GM12878 (cell line): ENCODE results near the gene PAX3. TPM values are rescaled to one million over a fixed set of nuclear protein-coding genes. Genes with fewer than 3 reads are reported as not detected.
A peak's percentile ranks its signal among the peaks of the same experiment; 100 is the strongest.

Experiments used
- ATAC-seq: fragments of 200-7000 bp; cut with Tn5 transposase; 3 replicates; pipeline ENCODE4 v1.9.1; 2020; ENCODE audit warnings: mild to moderate bottlenecking, moderate library complexity
- BruUV-seq: library from RNA; stranded (reverse); fragments of 400-500 nt; replicated peaks from 2 replicates; lab custom pipeline; 2021; lab: Mats Ljungman, UMichigan
- CTCF ChIA-PET: fragments of 300-600 bp; sonication (Branson Sonifier 250); formaldehyde crosslinking; extraction: SDS; loops from one replicate; lab custom pipeline; 2021; ENCODE audit warnings: inconsistent platforms; lab: Yijun Ruan, JAX
- POLR2A ChIA-PET: fragments of 350-600 bp; formaldehyde crosslinking; extraction: SDS; loops from one replicate; lab custom pipeline; 2021; ENCODE audit warnings: inconsistent platforms; lab: Charles Lee
- RAD21 ChIA-PET: fragments of 300-600 bp; sonication (Branson Sonifier 250); formaldehyde crosslinking; loops from one replicate; lab custom pipeline; 2023; ENCODE audit warnings: antibody characterized with exemption; ENCODE audit not compliant: unreplicated experiment; lab: Charles Lee
- SMC1A ChIA-PET: fragments of 300-600 bp; sonication (Branson Sonifier 250); formaldehyde crosslinking; loops from one replicate; lab custom pipeline; 2023; ENCODE audit not compliant: unreplicated experiment, uncharacterized antibody; lab: Charles Lee
- DNase-seq: peaks from one replicate; pipeline ENCODE4 v3.0.0-alpha.2; 2011; ENCODE audit warnings: low read depth, low spot score
- FAIRE-seq: peaks from 3 replicates; lab custom pipeline; 2011; peaks lifted over from hg19 to GRCh38; lab: Jason Lieb, UNC
- H2AFZ ChIP-seq: 2 replicates; pipeline ENCODE4 v1.6.0; 2011; ENCODE audit warnings: low read depth, low read length, control low read depth; ENCODE audit not compliant: control insufficient read depth
- H3K27ac ChIP-seq: 2 replicates; pipeline ENCODE4 v1.5.1; 2011; ENCODE audit warnings: control low read depth; ENCODE audit not compliant: control insufficient read depth, insufficient read depth
- H3K27me3 ChIP-seq, 2 experiments: replicated peaks in 1 of 2; 2 replicates each; pipeline versions ENCODE4 v1.6.0 to v1.6.1; 2011; ENCODE audit warnings: low read length in 1 of 2; ENCODE audit not compliant: control insufficient read depth in 2 of 2, insufficient read depth in 2 of 2
- H3K36me3 ChIP-seq, 2 experiments: 2 replicates each; pipeline ENCODE4 v1.5.1; 2011; ENCODE audit warnings: low read length in 1 of 2; ENCODE audit not compliant: control insufficient read depth in 2 of 2, insufficient read depth in 2 of 2
- H3K4me1 ChIP-seq: 2 replicates; pipeline ENCODE4 v1.6.1; 2011; ENCODE audit warnings: mild to moderate bottlenecking, low read length, moderate library complexity, mixed read lengths; ENCODE audit not compliant: control insufficient read depth, insufficient read depth
- H3K4me2 ChIP-seq: 2 replicates; pipeline ENCODE4 v1.6.0; 2011; ENCODE audit warnings: control low read depth; ENCODE audit not compliant: control insufficient read depth, insufficient read depth
- H3K4me3 ChIP-seq: fragments of 200-600 bp; sonication (generic); 2 replicates; pipeline ENCODE4 v1.5.1; 2016
- H3K79me2 ChIP-seq: 2 replicates; pipeline ENCODE4 v1.6.0; 2011; ENCODE audit warnings: low read length; ENCODE audit not compliant: control insufficient read depth, insufficient read depth
- H3K9ac ChIP-seq: 2 replicates; pipeline ENCODE4 v1.8.0; 2011; ENCODE audit warnings: low read length, control low read depth, mixed read lengths; ENCODE audit not compliant: control insufficient read depth, insufficient read depth
- H3K9me3 ChIP-seq: replicated peaks from 3 replicates; pipeline ENCODE4 v1.5.1; 2011; ENCODE audit warnings: mild to moderate bottlenecking, low read length; ENCODE audit not compliant: control insufficient read depth, insufficient read depth
- H4K20me1 ChIP-seq: 2 replicates; pipeline ENCODE4 v1.6.0; 2011; ENCODE audit not compliant: control insufficient read depth, insufficient read depth
- CBX3 ChIP-seq: fragments of 200-600 bp; sonication (generic); IDR thresholded peaks from 2 replicates; pipeline ENCODE4 v1.6.1; 2016; ENCODE audit warnings: low read depth, borderline replicate concordance
- ESRRA ChIP-seq: IDR thresholded peaks from 2 replicates; pipeline ENCODE4 v1.6.1; 2012; ENCODE audit warnings: mild to moderate bottlenecking, low read length, improper control_type of control experiment
- FOXK2 ChIP-seq: fragments of 450-650 bp; IDR thresholded peaks from 2 replicates; pipeline ENCODE4 v1.6.1; 2017; ENCODE audit warnings: mild to moderate bottlenecking, moderate library complexity
- NFXL1 ChIP-seq: fragments of 450-650 bp; IDR thresholded peaks from 2 replicates; pipeline ENCODE4 v1.6.1; 2017; ENCODE audit warnings: antibody characterized with exemption, mild to moderate bottlenecking, borderline replicate concordance
- PAX5 ChIP-seq: IDR thresholded peaks from 2 replicates; pipeline ENCODE4 v1.6.1; 2011; ENCODE audit warnings: low read depth, low read length, borderline replicate concordance
- PKNOX1 ChIP-seq: fragments of 450-650 bp; IDR thresholded peaks from 2 replicates; pipeline ENCODE4 v1.6.1; 2016; ENCODE audit warnings: mild to moderate bottlenecking
- RB1 ChIP-seq: fragments of 450-650 bp; formaldehyde crosslinking; IDR thresholded peaks from 2 replicates; pipeline ENCODE4 v1.6.1; 2017; ENCODE audit warnings: mild to moderate bottlenecking, borderline replicate concordance
- STAT1 ChIP-seq: fragments of 450-650 bp; conservative IDR thresholded peaks from 2 replicates; pipeline ENCODE4 v1.6.1; 2014; ENCODE audit warnings: antibody characterized with exemption, mild to moderate bottlenecking
- USF1 ChIP-seq: IDR thresholded peaks from 2 replicates; pipeline ENCODE4 v1.6.1; 2011; ENCODE audit warnings: borderline replicate concordance, low read depth, mild to moderate bottlenecking, moderate library complexity, mixed read lengths, low read length; ENCODE audit not compliant: insufficient read depth; ENCODE audit errors: extremely low read length
- ZNF622 ChIP-seq: fragments of 450-650 bp; IDR thresholded peaks from 2 replicates; pipeline ENCODE4 v1.6.1; 2017; ENCODE audit warnings: mild to moderate bottlenecking, inconsistent platforms
- WGBS: methylation state at CpG from one replicate; pipeline ENCODE4 v1.1.6; 2016; ENCODE audit warnings: low lambda C conversion rate; ENCODE audit not compliant: insufficient replicate concordance, insufficient coverage; ENCODE audit errors: missing lambda C conversion rate; 5-methylcytosine and 5-hydroxymethylcytosine counted together
- in situ Hi-C: fragments of 300-500 bp; cut with MboI; formaldehyde crosslinking; loops from 9 replicates; pipeline ENCODE4 v1.14.3; 2018; ENCODE audit warnings: mixed read lengths
- intact Hi-C: fragments of 100-400 bp; cut with micrococcal nuclease; formaldehyde crosslinking; loops from one replicate; pipeline ENCODE4 v1.14.2; 2022; ENCODE audit not compliant: unreplicated experiment
- polyA plus RNA-seq, 11 experiments: library from polyadenylated mRNA; depleted of rRNA in 4 of 11; unstranded in 6 of 11; stranded (reverse) in 5 of 11; fragments of >200 nt; fragmentation: Nextera tagmentation in 4 of 11; fragmentation: Illumina TruSeq in 1 of 11; extraction: Ambion mirVana in 4 of 11; extraction: Trizol in 1 of 11; gene quantifications; 1 replicate in 1 of 11; 2 replicates in 10 of 11; pipeline versions ENCODE4 v1.2.1 to v1.2.3, GENCODE V29; 2011 to 2016; ENCODE audit warnings: inconsistent platforms in 2 of 11, missing spikeins in 2 of 11, low read depth in 1 of 11
- total RNA-seq, 4 experiments: library from RNA; depleted of rRNA in 3 of 4; stranded (reverse); fragments of >200 nt in 3 of 4; fragmentation: Illumina TruSeq in 1 of 4; extraction: Trizol in 1 of 4; gene quantifications; 2 replicates each; pipeline versions ENCODE4 v1.2.1 to v1.2.3, GENCODE V29; 2013 to 2021
- TF ChIP-seq, protein P1 (sequence below): fragments of 450-650 bp; IDR thresholded peaks from 2 replicates; pipeline ENCODE4 v1.6.1; 2017; ENCODE audit warnings: borderline replicate concordance

PAX3 gene
- total and polyA plus RNA-seq, 10 of the 15 experiments (the other 5 are each of a cell fraction or from before 2014, with no cell fraction given) = not detected

- TF ChIP-seq CBX3 = no peak
- no peak for TF ChIP-seq NFXL1
These were observed 33.3 kb upstream of the PAX3 start (continued) for GRCh38 chr2:222332116-222332515.

DNA sequence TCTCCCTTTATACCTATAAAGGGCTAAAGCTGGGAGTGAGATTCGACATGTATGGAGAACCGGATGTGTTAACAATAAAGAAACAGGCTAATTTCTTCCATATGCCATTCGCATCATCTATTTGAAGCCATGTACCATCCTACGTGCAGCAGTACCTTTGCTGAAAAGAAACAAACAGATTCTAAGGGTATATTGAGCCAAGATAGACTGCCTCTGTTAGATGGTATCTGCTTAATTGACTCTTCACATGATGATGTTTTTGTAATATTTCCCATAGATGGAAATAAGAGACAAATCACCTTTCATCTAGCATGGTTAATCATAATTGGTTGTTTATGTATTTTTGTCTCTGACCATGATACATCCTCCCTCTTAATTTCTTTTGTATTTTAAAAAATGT lies 32.1 kb upstream of the PAX3 start:
- no peaks in the 10 kb centered on the region for H3K4me1 ChIP-seq
- intact Hi-C loops (no loop called here), in situ Hi-C loops (no loop called here)
- FAIRE-seq = no peak
- no peak for DNase-seq
- RAD21 ChIA-PET = no interaction called here
- WGBS = 71% methylated on average over 4 of the region's 4 CpGs
- no peak for ATAC-seq
- no peak overlapping the region for H3K4me3 ChIP-seq
- H3K36me3 ChIP-seq = no peaks in the 10 kb centered on the region
- H3K27me3 ChIP-seq = no peaks in the 10 kb centered on the region
- no peaks in the 10 kb centered on the region for H3K79me2 ChIP-seq
- H3K9me3 ChIP-seq = peaks cover 5% of the 10 kb centered on the region
- no peaks in the 10 kb centered on the region for H4K20me1 ChIP-seq
- SMC1A ChIA-PET = no interaction called here
- H3K9ac ChIP-seq = no peak overlapping the region
- CTCF ChIA-PET = no interaction called here
- no peak overlapping the region for H2AFZ ChIP-seq
- POLR2A ChIA-PET = no interaction called here
- BruUV-seq = no TSS peak
- TF ChIP-seq ZNF622 = no peak
- H3K4me2 ChIP-seq = no peak overlapping the region
- H3K27ac ChIP-seq = no peak overlapping the region

DNA sequence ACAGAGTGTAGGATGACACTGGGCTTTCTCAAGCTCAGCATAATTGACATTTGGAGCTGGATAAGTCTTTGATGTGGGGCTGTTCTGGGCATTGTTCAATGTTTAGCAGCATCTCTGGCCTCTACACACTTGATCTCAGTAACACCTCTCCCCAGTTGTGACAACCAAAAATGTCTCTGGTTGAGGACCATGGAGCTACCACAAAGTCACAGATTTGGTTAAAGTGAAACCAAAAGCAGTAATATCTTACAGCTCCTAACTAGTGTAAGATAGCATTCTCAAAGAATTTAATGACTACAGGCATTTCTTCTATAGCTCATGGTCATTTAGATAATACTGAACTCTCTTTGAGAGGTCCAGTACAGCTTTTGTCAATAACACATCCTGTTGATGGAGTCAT lies 23.4 kb upstream of the PAX3 start:
- Histone ChIP-seq H3K27me3 (no peaks in the 10 kb centered on the region), H3K9me3 (no peaks in the 10 kb centered on the region), H3K36me3 (no peaks in the 10 kb centered on the region), H3K9ac (no peak overlapping the region), H3K4me3 (no peak overlapping the region), H3K27ac (no peak overlapping the region), H3K4me1 (no peaks in the 10 kb centered on the region), H4K20me1 (no peaks in the 10 kb centered on the region), H3K4me2 (0 out of 2 replicates have a peak overlapping the region, but pooled peaks have one; percentile 30), H2AFZ (peak overlapping the region; percentile 1; the same call in 1 of the 2 replicates), H3K79me2 (no peaks in the 10 kb centered on the region)
- BruUV-seq = no TSS peak
- no peak for TF ChIP-seq PAX5
- no peak for TF ChIP-seq STAT1
- no peak for TF ChIP-seq USF1
- no peak for TF ChIP-seq FOXK2
- TF ChIP-seq PKNOX1 = 0 out of 2 replicates have a peak, but pooled peaks have one; percentile 12
- TF ChIP-seq RB1 = no peak
- no peak for TF ChIP-seq ESRRA
- TF ChIP-seq, protein P1, sequence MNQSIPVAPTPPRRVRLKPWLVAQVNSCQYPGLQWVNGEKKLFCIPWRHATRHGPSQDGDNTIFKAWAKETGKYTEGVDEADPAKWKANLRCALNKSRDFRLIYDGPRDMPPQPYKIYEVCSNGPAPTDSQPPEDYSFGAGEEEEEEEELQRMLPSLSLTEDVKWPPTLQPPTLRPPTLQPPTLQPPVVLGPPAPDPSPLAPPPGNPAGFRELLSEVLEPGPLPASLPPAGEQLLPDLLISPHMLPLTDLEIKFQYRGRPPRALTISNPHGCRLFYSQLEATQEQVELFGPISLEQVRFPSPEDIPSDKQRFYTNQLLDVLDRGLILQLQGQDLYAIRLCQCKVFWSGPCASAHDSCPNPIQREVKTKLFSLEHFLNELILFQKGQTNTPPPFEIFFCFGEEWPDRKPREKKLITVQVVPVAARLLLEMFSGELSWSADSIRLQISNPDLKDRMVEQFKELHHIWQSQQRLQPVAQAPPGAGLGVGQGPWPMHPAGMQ = no peak
- ChIA-PET POLR2A (interaction anchor here (0.6 to 1.7 kb wide), 3 partner anchors 21 to 127 kb away, joined by 3 to 5 read pairs (median 3); no protein-coding TSS in a partner anchor), SMC1A (interaction anchor here (0.8 to 6.1 kb wide), 17 partner anchors 8 to 334 kb away, joined by 3 to 116 read pairs (median 6); partner anchors contain the start of gene FARSB), CTCF (interaction anchor here (0.9 to 7.1 kb wide), 9 partner anchors 14 to 288 kb away, joined by 3 to 164 read pairs (median 7); partner anchors contain the start of gene SGPP2), RAD21 (interaction anchor here (0.9 to 5.9 kb wide), 11 partner anchors 10 to 590 kb away, joined by 3 to 119 read pairs (median 4); partner anchors contain the start of gene SGPP2)
- in situ Hi-C loops (loop anchor here (5.0 to 25.0 kb wide), 2 partner anchors 105 to 590 kb away; no protein-coding TSS in a partner anchor), intact Hi-C loops (no loop called here)
- ATAC-seq (peak; percentile 14; the same call in 2 of the 3 replicates), FAIRE-seq (no peak), DNase-seq (no peak)
